Measurements from ENCODE around the gene OGFRL1.

The OGFRL1 gene

DNA sequence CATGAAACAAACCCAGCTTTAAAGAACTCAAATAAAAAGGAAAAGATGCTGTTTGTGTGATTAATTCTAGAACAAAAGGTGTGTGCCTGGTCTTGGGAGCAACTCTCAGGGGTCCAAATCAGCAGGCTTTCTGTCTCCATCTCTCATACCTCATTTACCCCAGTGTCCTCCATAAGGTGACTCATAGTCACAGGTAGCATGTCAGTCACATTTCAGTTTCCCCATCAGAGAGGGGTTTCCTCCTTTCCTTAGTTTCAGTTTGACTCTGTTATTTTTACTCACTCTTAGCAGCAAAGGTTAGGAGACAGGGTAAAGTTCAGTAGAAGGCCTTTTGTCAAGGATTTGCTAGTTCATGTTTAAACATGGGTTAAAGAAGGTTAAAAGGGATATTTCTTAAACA, 46.2 kb downstream of the OGFRL1 start:
- no peak for DNase-seq

DNA sequence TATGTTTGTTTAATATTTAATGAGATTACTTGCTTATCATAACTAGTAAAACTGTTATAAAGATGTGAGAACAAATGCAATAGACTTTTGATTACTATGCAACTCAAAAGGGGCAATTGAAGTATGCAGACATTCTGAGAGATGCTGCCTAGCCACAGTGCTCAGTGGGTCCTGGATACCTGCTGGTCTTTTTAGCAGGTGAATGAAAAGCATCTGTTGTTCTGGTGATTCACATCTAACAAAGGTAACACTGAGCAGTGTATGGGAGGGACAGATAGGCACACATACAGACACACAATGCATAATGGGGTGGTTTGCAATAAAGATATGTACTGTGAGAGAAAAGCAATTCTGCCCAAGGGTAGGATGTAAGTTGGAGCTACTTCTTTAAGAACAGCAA, 46.9 kb downstream of the OGFRL1 start:
- no peak for DNase-seq

DNA sequence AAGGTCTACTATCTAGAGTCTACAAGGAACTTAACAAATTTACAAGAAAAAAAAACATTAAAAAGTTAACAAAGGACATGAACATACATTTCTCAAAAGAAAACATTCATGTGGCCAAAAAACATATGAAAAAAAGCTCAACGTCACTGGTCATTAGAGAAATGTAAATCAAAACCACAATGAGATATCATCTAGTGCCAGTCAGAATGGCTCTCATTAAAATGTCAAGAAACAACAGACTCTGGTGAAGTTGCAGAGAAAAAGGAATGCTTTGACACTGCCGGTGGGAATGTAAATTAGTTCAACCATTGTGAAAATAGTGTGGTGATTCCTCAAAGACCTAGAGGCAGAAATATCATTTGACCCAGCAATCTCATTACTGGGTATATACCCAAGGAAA, 48.3 kb downstream of the OGFRL1 start:
- DNase-seq, result no peak

DNA sequence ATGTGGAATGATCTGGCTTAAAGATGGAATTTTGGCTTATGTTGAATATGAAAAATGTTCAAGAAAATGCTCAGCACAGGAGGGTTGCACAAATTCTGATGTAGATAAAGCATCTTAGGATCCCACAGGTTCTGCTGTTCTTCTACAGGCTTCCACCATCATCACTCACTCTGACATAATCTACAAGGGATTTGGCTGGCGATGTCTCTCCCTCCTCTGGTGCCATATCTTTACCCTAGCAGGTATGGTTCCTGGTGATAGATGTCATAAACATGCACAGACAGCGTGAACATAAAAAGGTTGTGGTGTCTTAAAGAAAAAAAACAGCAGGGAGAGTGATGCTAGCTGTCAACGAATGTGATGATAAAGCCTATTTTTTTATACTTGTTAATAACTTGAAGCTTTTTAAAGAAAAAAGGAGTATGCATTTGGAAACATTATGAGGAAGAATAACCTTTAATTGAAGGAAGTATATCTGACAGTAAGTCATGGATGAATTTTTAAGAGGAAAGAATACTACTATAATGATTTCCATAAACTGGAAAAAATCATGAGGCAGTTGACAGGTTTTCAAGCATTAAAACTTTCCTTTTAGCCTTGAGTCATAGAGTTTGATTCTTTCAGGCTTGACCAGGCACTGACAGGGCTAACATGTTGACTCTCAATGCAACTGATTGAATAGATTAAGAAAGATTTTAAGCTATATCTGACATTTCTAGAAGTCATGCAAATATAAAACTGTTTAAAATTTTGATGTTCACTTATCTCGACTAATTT, 50.1 kb downstream of the OGFRL1 start:
- DNase-seq, result no peak

DNA sequence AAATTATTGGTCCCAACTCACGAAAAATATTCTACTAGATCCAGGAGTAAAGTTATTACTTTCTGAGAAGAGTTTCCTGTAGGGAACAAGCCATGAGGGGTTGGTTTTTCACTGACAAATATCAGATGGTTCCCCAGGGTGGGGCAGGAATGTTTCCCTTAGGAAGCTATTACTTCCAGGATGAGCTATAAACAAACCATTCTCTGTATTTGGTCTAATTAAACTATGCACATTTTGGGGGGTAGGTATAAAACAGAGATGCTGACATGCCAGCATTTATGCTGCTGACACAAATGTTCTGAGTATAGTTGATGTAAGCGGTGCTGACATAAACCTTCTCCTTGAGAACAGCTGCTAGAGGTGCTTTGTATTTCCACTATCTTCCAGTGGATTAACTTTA, 54.2 kb downstream of the OGFRL1 start:
- DNase-seq, result no peak

DNA sequence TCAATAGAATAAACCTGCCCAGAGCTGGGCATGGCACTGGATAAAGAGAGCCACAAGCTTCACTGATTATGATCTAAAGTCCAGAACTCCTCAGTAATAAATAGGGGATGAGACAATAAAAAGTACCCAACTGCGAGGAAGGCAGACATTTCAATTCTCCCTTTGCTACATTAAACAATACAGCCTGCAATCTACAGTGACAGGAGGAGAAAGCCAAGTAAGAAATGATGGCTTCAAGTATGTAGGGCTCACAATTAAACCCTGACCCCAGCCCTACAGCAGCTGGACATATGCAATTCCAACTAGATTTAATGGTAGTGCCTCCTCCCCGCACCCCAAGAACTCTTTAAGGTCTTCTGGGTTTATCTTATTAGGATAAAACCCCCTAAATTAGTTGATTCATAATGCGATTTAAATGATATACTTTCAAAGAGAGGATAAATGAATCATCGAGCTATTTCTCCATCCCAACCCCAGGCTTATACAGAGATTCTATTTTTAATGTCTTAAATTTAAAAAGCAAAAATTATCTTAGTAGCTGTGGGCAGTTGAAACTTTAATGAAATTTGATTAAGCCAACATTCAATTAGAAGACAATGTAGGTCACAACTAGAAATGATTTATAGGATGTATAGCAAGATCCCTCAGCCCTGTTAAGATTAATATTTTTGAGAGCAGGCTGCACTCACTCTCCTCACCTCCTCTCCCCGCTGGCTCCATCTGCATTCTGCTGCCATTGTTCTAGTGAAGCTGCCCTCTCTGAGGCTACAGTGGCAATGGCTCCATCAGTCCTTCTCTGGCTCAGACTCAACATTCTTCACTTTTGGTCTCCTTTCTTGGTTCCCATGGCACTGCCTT, 57.1 kb downstream of the OGFRL1 start:
- DNase-seq, result no peak

DNA sequence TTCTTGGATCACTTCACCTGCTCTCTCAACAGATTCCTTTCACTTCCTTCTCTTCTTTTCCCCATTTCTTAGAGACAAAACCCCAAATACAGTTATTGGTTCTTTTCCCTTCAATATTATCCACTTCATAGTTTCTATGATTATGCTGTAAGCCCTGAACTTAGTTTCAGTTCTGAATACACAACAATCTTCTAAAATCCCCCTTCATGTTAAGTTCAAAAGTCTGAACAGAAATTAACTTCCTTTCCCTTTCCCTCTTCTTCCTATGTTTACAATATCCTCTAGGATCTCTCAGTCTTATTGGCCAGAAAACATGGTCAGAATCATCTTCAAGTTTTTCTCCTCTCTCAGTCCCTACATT, 57.7 kb downstream of the OGFRL1 start:
- DNase-seq, result no peak

DNA sequence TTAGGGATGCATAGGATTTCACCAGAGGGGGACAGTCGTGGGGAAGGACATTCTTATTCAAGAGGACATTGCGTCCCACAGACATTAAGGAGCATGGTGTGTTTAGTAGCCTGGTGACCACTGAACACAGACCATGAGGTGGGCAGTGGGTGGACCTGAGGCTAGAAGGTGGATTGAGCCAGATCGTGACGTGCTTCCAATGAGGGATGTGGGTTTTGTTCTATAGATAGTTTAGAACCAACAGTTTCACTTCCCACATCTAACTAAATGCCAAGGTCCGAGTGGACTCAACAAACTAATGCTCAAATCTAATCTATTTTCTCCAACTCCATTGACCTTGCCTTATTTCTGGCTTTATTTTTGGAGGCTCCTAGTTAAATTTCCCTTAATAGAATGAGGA, 58.5 kb downstream of the OGFRL1 start:
- DNase-seq, result no peak

DNA sequence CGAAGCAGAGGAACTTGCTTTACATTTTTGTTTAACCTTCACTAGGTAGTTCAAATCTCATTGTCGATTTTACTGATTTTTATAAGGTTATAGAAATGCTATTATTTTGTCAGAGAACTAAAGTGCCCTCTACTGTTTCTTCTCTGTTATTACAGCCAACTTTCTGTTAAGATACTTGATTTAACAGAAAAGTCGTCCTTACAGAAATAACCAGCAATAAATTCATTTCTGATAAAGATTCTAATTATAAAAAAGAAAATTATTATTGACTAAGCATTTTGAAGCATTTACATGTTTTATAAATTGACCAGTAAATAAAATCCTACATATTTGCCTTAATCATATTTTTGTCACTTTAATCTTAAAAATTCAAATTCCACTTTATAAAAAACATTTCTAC, 60.8 kb downstream of the OGFRL1 start:
- DNase-seq, result no peak

DNA sequence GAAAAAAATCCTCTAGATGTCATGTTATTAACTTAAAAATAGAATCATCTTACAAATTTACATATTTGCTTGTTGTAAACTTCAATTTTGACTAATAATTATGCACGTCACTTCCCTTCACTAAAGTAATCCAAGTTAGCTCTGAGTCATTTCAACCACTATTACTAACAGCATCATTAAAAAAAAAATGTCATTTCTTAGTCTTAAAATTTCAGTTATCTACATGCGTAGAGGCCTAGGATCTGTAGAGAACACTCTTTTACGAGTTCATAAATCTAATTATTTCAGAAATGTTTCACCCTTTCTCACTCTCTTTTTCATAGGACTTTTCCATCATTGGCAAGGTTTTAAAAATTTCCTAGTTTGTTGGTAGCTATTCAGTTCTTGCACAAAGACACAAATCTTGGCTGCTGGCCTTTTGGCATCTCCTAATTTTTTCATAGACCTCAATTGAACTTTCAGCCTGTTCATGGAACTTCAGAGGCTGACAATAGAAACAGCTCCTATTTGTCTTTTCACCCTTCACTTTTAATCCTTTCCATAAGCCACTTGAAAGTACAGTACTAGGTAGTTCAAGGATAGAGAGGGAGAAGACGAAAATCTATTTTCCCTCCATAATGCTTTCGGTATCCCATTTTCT, 61.5 kb downstream of the OGFRL1 start:
- DNase-seq, result no peak

DNA sequence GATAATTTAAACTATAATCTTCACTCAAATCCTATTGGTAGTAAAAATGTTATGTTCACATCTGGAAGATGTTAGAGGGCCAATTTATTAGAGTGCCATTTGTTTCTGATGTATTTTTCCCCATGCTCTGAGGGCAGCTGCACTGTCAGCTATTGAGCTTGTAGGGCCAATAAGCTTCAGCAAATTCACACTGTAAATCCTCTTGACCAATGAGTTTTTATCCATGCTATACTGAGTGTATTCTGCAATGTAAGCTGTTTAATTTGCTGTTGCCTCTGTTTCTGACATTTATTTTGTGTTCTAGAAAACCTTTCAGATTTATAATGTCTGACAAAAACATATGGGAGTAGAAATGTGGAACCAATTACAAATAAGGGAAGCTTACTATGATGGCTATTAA, 62.6 kb downstream of the OGFRL1 start:
- no peak for DNase-seq

All from right forelimb (tissue), 1 donor.